ENCODE results near the gene MYO16.

DNA sequence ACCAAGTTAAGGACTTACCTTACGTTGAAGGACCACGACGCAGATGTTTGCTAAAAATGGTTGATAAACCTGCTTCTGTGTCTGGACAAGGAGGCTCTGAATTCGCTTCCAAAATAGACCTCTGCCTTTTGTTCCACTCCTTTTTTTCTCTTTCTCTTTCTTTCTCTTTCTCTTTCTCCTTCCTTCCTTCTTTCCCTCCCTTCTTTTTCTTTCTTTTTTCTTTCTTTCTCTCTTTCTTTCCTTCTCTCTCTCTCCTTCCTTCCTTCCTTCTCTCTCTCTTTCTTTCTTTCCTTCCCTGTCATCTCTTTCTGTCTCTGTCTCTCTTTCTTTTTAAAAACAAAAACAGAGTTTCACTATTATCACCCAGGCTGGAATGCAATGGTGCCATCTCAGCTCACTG, 290.7 kb downstream of the MYO16 start:
- TF ChIP-seq EZH2phosphoT487 (IDR thresholded peaks at IDR 0.05; ENCODE audit: low read depth, severe bottlenecking, unreplicated experiment) (no peak), EZH2 (IDR thresholded peaks at IDR 0.05; ENCODE audit: borderline replicate concordance) (no peak)
- TF ChIP-seq, protein P1, sequence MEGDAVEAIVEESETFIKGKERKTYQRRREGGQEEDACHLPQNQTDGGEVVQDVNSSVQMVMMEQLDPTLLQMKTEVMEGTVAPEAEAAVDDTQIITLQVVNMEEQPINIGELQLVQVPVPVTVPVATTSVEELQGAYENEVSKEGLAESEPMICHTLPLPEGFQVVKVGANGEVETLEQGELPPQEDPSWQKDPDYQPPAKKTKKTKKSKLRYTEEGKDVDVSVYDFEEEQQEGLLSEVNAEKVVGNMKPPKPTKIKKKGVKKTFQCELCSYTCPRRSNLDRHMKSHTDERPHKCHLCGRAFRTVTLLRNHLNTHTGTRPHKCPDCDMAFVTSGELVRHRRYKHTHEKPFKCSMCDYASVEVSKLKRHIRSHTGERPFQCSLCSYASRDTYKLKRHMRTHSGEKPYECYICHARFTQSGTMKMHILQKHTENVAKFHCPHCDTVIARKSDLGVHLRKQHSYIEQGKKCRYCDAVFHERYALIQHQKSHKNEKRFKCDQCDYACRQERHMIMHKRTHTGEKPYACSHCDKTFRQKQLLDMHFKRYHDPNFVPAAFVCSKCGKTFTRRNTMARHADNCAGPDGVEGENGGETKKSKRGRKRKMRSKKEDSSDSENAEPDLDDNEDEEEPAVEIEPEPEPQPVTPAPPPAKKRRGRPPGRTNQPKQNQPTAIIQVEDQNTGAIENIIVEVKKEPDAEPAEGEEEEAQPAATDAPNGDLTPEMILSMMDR (IDR thresholded peaks at IDR 0.05; ENCODE audit: poor library complexity) = no peak

Data from hepatocyte (in vitro differentiated cells).